Gastroesophageal sphincter (tissue), 4 donors: ENCODE results near the gene CERS4. TPM values are rescaled to one million over a fixed set of nuclear protein-coding genes. Genes with fewer than 3 reads are reported as not detected.
"Not testable (repeated sequence)": the region's sequence is repeated elsewhere in the genome, so short reads cannot be mapped to it uniquely, and the experiment has no call there.

Experiments used
- ATAC-seq: fragments of 150-250 bp; one replicate; pipeline ENCODE4 v1.9.1; 2016; ENCODE audit warnings: mild to moderate bottlenecking, moderate library complexity
- H3K27ac ChIP-seq, 4 donors: fragments of 200-600 bp; sonication (generic) in 3 of 4; 1 replicate in 3 of 4; 2 replicates in 1 of 4; pipeline ENCODE4 v1.5.1; 2016 to 2019
- H3K27me3 ChIP-seq: fragments of 200-600 bp; sonication (generic); one replicate; pipeline ENCODE4 v1.5.1; 2019
- H3K36me3 ChIP-seq, 2 donors: fragments of 200-600 bp; sonication (generic); one replicate each; pipeline ENCODE4 v1.5.1; 2019; ENCODE audit warnings: control low read depth in 1 of 2
- H3K4me1 ChIP-seq, 3 donors: fragments of 200-600 bp; sonication (generic); 1 replicate in 2 of 3; 2 replicates in 1 of 3; pipeline ENCODE4 v1.5.1; 2016 to 2019; ENCODE audit warnings: control low read depth in 2 of 3
- H3K4me3 ChIP-seq, 2 donors: fragments of 200-600 bp; sonication (generic); one replicate each; pipeline ENCODE4 v1.5.1; 2019; ENCODE audit warnings: mild to moderate bottlenecking in 1 of 2, moderate library complexity in 1 of 2
- H3K9me3 ChIP-seq, 3 donors: fragments of 200-600 bp; sonication (generic); one replicate each; pipeline ENCODE4 v1.5.1; 2017 to 2019; ENCODE audit warnings: control low read depth in 2 of 3
- CTCF ChIP-seq, 4 experiments: fragments of 200-600 bp in 2 of 4; fragments of 450-650 bp in 2 of 4; sonication (generic) in 1 of 4; IDR thresholded peaks; one replicate each; pipeline ENCODE4 v1.5.1; 2017 to 2019; ENCODE audit warnings: antibody characterized with exemption in 4 of 4, mild to moderate bottlenecking in 2 of 4, moderate library complexity in 2 of 4
- EP300 ChIP-seq: sonication (generic); formaldehyde crosslinking; IDR thresholded peaks from one replicate; pipeline ENCODE4 v1.6.1; 2017; ENCODE audit warnings: antibody characterized with exemption, mild to moderate bottlenecking
- POLR2A ChIP-seq, 2 donors: fragments of 450-650 bp; IDR thresholded peaks; one replicate each; pipeline ENCODE4 v1.6.1; 2017; ENCODE audit warnings: antibody characterized with exemption in 2 of 2, mild to moderate bottlenecking in 2 of 2, moderate library complexity in 1 of 2
- POLR2AphosphoS5 ChIP-seq: sonication (generic); formaldehyde crosslinking; IDR thresholded peaks from one replicate; pipeline ENCODE4 v1.6.1; 2017; ENCODE audit warnings: antibody characterized with exemption
- WGBS, 2 donors: methylation state at CpG; one replicate each; pipeline ENCODE4 v1.1.5; 2018; ENCODE audit warnings: low coverage in 1 of 2; 5-methylcytosine and 5-hydroxymethylcytosine counted together
- total RNA-seq, 4 donors: library from RNA; depleted of rRNA; stranded (reverse); fragments of >200 nt; gene quantifications; one replicate each; pipeline ENCODE4 v1.1.0, GENCODE V29; 2016

CERS4 gene
- total RNA-seq, 4 donors from 2014 or later = 24.8 to 33.8 (median 31.9) TPM

DNA sequence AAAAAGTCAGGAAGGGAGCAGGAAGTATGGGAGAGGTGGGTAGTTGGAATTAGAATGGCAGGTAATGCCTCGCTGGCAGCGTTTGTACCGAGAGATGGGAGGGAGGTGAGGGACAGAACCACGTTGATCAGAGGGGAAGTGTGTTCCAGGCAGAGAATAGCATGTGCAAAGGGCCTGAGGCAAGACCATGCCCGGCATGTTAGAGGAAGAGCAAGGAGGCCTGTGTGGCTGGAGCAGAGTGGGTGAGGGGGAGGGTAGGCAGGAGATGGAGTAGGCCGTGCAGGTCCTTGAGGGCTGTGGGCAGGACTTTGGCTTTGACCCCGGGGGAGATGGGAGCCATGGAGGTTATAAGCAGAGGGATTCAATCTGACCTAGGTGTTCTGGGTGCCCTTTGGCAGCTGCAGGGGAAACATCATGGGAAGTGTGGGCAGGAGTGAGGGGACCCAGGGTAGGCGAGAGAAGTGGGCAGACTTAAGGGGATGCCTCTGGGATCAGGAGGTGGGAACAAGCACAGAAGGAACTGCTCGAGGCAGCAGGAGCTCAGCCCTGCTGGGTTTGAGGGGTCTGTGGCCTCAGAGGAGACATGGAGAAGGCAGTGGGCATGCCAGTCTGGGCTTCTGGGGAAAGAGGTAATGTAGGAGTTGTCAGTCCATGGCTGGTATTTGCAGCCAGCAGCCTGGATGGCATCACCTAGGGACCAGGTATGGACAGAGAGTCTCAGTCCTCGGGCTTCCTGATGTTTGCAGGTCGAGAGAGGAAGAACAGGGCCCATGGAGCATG is 50.2 kb downstream of the CERS4 start:
- no peak overlapping the region for H3K4me3 ChIP-seq
- no peak for ATAC-seq
- WGBS, 2 donors = 83 to 91% methylated on average over 8 to 11 of the region's 11 CpGs
- H3K27me3 ChIP-seq = no peaks in the 10 kb centered on the region
- TF ChIP-seq POLR2AphosphoS5 = no peak
- TF ChIP-seq EP300 = no peak
- no peak for TF ChIP-seq CTCF (IDR thresholded peaks at IDR 0.05)
- TF ChIP-seq POLR2A (IDR thresholded peaks at IDR 0.05) = no peak
- H3K9me3 ChIP-seq = no peaks in the 10 kb centered on the region
- no peaks in the 10 kb centered on the region for H3K4me1 ChIP-seq
- no peak overlapping the region for H3K27ac ChIP-seq
- H3K36me3 ChIP-seq = peaks cover 0 to 76% of the 10 kb centered on the region in 2 donors

- no peak overlapping the region for H3K27ac ChIP-seq
- peaks cover 0 to 71% of the 10 kb centered on the region in 2 donors for H3K36me3 ChIP-seq
- H3K9me3 ChIP-seq = no peaks in the 10 kb centered on the region
- H3K4me3 ChIP-seq = no peak overlapping the region
- no peak for TF ChIP-seq CTCF (IDR thresholded peaks at IDR 0.05)
- TF ChIP-seq POLR2AphosphoS5 = no peak
- no peak for TF ChIP-seq EP300
- TF ChIP-seq POLR2A (IDR thresholded peaks at IDR 0.05) = no peak
- WGBS, 2 donors = 100% methylated on average over 1 of the region's 3 CpGs; no CpG with 5 or more reads in 1 of the 2 donors
- no peaks in the 10 kb centered on the region for H3K4me1 ChIP-seq
- no peak for ATAC-seq
- H3K27me3 ChIP-seq = no peaks in the 10 kb centered on the region
These were observed 50.7 kb downstream of the CERS4 start for GRCh38 chr19:8259922-8260247.

DNA sequence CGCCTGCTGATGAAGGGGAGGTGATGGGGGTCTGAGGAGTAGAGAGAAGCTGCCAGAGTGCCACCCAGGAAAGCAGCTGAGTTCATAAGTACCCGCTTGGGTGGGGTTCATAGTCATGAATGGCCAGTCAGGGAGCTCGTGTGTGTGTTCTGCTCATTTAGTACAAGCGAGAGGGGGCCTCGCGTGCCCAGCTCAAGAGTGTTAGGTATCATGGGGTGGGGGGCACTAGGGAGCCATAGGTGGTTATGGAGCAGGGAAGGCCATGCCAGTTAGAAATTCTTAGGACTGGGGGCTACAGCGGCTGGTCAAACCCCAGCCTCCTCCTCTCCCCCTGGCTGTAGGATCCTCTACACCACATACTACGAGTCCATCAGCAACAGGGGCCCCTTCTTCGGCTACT is 52.2 kb downstream of the CERS4 start:
- H3K36me3 ChIP-seq = peaks cover 0 to 56% of the 10 kb centered on the region in 2 donors
- 83 to 84% methylated on average over 2 to 3 of the region's 9 CpGs for WGBS, 2 donors

DNA sequence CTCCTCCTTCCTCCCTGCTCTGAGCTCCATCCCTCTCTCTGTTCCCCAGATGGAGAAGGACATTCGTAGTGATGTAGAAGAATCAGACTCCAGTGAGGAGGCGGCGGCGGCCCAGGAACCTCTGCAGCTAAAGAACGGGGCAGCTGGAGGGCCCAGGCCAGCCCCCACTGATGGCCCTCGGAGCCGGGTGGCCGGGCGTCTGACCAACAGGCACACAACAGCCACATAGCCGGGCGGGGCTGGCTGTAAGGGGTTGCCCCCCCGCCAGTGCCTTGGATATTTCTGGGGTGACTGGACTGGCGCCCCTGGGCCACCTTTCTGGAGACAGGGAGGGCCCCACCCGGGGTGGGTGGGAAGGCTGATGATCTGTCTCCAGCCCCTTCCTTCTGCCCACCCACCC is 52.7 kb downstream of the CERS4 start:
- Histone ChIP-seq H3K27ac (no peak overlapping the region), H3K36me3 (peaks cover 0 to 51% of the 10 kb centered on the region in 2 donors), H3K9me3 (no peaks in the 10 kb centered on the region), H3K4me3 (no peak overlapping the region), H3K4me1 (no peaks in the 10 kb centered on the region), H3K27me3 (no peaks in the 10 kb centered on the region)
- TF ChIP-seq POLR2A (IDR thresholded peaks at IDR 0.05) (no peak), POLR2AphosphoS5 (no peak), EP300 (no peak), CTCF (IDR thresholded peaks at IDR 0.05) (no peak)
- WGBS, 2 donors = 80% methylated on average over 1 of the region's 14 CpGs; no CpG with 5 or more reads in 1 of the 2 donors
- ATAC-seq = no peak

More for the DNA sequence above, 52.2 kb downstream of the CERS4 start:
- Histone ChIP-seq H3K4me3 (no peak overlapping the region), H3K4me1 (no peaks in the 10 kb centered on the region), H3K27ac (no peak overlapping the region), H3K9me3 (no peaks in the 10 kb centered on the region), H3K27me3 (no peaks in the 10 kb centered on the region)
- peak; percentile 29 for ATAC-seq
- TF ChIP-seq CTCF (IDR thresholded peaks at IDR 0.05) (no peak), EP300 (no peak), POLR2AphosphoS5 (no peak), POLR2A (IDR thresholded peaks at IDR 0.05) (no peak)

- H3K36me3 ChIP-seq = peaks cover 0 to 45% of the 10 kb centered on the region in 2 donors
- no CpG with 5 or more reads among the region's 6 CpGs for WGBS, 2 donors
These were observed 53.3 kb downstream of the CERS4 start for GRCh38 chr19:8262431-8262830.

DNA sequence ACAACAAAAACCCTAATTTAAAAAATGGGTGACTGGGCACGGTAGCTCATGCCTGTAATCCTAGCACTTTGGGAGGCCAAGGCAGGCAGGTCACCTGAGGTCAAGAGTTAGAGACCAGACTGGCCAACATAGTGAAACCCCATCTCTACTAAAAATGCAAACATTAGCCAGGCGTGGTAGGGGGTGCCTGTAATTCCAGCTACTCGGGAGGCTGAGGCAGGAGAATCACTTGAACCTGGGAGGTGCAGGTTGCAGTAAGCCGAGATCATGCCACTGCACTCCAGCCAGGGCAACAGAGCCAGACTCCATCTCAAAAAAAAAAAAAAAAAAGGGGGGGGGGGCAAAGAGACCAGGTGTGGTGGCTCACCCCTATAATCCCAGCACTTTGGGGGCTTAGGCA is 55.1 kb downstream of the CERS4 start:
- H3K4me1 ChIP-seq, H3K27me3 ChIP-seq, H3K9me3 ChIP-seq, ATAC-seq, H3K27ac ChIP-seq, H3K4me3 ChIP-seq: not testable (repeated sequence)
- peaks cover 0 to 27% of the 10 kb centered on the region in 2 donors for H3K36me3 ChIP-seq
- WGBS, 2 donors = 67 to 68% methylated on average over 3 of the region's 4 CpGs

More at GRCh38 chr19:8262431-8262830, 53.3 kb downstream of the CERS4 start:
- TF ChIP-seq EP300 (no peak), POLR2A (IDR thresholded peaks at IDR 0.05) (no peak)
- H3K9me3 ChIP-seq = no peaks in the 10 kb centered on the region
- no peak overlapping the region for H3K27ac ChIP-seq
- H3K4me3 ChIP-seq = no peak overlapping the region
- no peaks in the 10 kb centered on the region for H3K4me1 ChIP-seq
- ATAC-seq = no peak
- H3K27me3 ChIP-seq = no peaks in the 10 kb centered on the region
